Activated gamma-delta T cell treated with Interleukin-2 at 50 U/mL for 16 hours (primary cell): ENCODE data around the gene FCRL2.
A peak's percentile ranks its signal among the peaks of the same experiment; 100 is the strongest.
"Not testable (repeated sequence)": the region's sequence is repeated elsewhere in the genome, so short reads cannot be mapped to it uniquely, and the experiment has no call there.

Source experiments
- DNase-seq: peaks from one replicate; pipeline ENCODE4 v3.0.0-alpha.2; 2020

Gene FCRL2

GRCh38 chr1:157748262-157748817, 28.6 kb downstream of the FCRL2 start:
- DNase-seq, result no peak

- no peak for DNase-seq
Measured at GRCh38 chr1:157739229-157739901, 37.6 kb downstream of the FCRL2 start.

GRCh38 chr1:157735991-157736390, 40.9 kb downstream of the FCRL2 start:
- not testable (repeated sequence) for DNase-seq

- DNase-seq, result no peak
Measured at GRCh38 chr1:157734321-157734720, 42.6 kb downstream of the FCRL2 start.

GRCh38 chr1:157732755-157733154, 44.2 kb downstream of the FCRL2 start:
- DNase-seq, result no peak

- DNase-seq, result peak; percentile 41
Measured at GRCh38 chr1:157725221-157725577, 51.7 kb downstream of the FCRL2 start.

GRCh38 chr1:157724537-157725220, 52.3 kb downstream of the FCRL2 start:
- no peak for DNase-seq

GRCh38 chr1:157723157-157723556, 53.8 kb downstream of the FCRL2 start:
- no peak for DNase-seq

- DNase-seq, result no peak
Measured at GRCh38 chr1:157721985-157722384, 54.9 kb downstream of the FCRL2 start.

- DNase-seq, result no peak
Measured at GRCh38 chr1:157715736-157716135, 61.2 kb downstream of the FCRL2 start.

GRCh38 chr1:157711802-157712201, 65.1 kb downstream of the FCRL2 start:
- DNase-seq, result no peak

GRCh38 chr1:157704878-157705277, 72.1 kb downstream of the FCRL2 start:
- no peak for DNase-seq

GRCh38 chr1:157703981-157704380, 73.0 kb downstream of the FCRL2 start:
- no peak for DNase-seq

- DNase-seq, result no peak
Measured at GRCh38 chr1:157702308-157702825, 74.6 kb downstream of the FCRL2 start.

- no peak for DNase-seq
Measured at GRCh38 chr1:157700732-157701131, 76.2 kb downstream of the FCRL2 start, which contains the start of gene FCRL3. FCRL3 (minus strand) TSS chr1:157700769; CDS start chr1:157700489, 280 bp downstream.

- no peak for DNase-seq
Measured at GRCh38 chr1:157700305-157700704, 76.6 kb downstream of the FCRL2 start.

GRCh38 chr1:157697781-157698569, 79.0 kb downstream of the FCRL2 start:
- no peak for DNase-seq

GRCh38 chr1:157696966-157697628, 79.8 kb downstream of the FCRL2 start:
- DNase-seq, result no peak
